IPS-18c (cell line): Measurements from ENCODE around the gene PREX1.

Experiments used
- H3K4me3 ChIP-seq: 2 replicates; pipeline ENCODE4 v1.7.0; 2013; ENCODE audit warnings: low read depth, mild to moderate bottlenecking, low read length, moderate library complexity; ENCODE audit not compliant: insufficient read depth
- H3K9me3 ChIP-seq: one replicate; pipeline ENCODE4 v1.6.1; 2013; ENCODE audit warnings: mild to moderate bottlenecking, low read length, moderate library complexity; ENCODE audit not compliant: control insufficient read depth, insufficient read depth

PREX1 gene

DNA sequence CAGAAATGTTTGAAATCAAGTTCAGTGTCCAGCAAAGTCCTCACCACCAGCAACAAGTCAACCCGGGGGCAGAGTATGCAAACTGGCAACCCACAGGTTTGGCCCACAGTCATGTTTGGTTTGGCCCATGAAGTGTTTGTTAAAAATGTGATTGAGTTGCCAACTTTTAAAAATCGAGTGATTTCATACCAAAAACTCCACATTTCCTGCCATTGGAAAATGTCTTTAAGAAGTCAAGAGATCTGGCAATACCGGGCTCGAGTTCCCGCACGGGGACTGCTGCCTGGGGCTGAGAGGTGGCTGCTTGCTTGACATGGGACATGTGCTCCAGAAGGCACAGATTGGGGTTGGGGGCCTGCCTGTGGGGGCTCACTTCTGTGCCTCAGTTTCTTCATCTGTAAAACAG, 36.1 kb downstream of the PREX1 start:
- H3K4me3 ChIP-seq = no peak overlapping the region
- peaks cover 2% of the 10 kb centered on the region for H3K9me3 ChIP-seq

DNA sequence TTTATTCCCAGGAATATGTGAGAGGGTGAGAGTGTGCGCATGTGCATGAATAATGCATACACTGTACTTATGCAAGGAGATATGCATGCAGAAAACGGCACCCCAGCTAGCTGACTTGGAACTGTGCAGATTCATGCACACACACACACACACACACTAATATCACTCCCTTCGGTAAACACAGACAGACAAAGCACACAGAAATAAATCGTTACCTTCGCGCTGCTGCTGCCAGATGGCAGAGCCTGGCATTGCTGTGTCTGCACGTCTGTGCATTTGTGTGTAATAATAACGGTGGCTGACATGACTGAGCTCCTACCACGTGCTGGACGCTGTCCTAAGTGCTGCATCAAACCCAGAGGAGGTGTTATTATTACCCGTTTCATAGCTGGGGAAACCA, 36.8 kb downstream of the PREX1 start:
- peaks cover under 1% of the 10 kb centered on the region for H3K9me3 ChIP-seq
- no peak overlapping the region for H3K4me3 ChIP-seq

DNA sequence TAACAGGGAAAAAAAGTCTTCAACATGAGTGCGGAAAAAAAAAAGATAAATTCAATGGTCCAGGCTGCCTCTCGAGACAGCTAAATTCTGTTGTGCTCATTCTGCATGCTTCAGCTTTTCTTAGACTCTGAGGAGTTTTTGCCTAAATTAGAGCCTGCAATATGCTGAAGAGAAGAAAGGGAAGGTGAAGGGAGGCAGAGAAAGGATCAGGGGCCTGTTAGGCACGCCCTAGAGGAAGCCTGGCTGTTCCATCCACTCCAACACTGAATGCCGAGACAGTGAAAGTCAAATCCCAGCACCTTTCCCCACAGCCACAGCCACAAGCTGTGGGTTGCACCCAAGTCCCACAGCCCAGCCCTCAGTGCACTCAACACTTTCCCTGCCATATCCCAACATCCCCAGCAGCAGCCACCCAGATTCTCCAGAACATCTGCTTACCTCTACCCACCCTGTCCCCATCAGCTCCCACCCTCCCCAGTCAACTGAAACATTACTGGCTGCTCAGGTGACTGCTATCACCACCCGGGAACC, 37.3 kb downstream of the PREX1 start:
- no peaks in the 10 kb centered on the region for H3K9me3 ChIP-seq
- no peak overlapping the region for H3K4me3 ChIP-seq

DNA sequence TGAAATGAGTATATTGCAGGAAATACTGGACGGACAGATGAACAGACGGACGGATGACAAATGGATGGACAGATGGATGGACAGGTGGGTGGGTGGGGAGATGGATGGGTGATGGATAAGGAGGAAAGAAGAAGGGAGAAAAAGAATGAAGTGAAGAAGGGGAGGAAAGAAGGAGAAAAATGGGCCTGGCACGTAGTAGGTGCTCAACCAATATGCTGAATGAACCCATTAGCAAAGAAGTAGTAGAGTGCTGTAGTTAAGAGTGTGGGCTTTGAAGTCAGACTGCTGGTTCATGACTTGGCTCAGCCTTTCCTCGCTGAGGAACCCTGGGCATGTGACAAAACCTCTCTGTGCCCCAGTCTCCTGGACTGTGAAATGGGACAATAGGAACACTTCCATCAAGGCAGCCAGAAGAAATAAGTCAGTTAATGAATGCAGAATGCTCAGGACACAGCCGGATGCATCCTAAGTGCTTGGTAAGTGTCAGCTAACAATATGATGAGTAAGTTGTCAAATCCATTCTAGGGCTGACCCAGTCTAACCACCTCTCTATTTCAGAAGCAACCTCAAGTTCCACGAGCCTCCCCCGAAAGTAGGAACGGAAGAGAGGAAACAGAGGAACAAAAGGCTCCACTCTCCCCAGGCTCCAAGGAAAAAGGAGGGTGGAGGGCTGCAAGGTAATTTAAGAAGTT, 37.9 kb downstream of the PREX1 start:
- no peak overlapping the region for H3K4me3 ChIP-seq
- no peaks in the 10 kb centered on the region for H3K9me3 ChIP-seq

DNA sequence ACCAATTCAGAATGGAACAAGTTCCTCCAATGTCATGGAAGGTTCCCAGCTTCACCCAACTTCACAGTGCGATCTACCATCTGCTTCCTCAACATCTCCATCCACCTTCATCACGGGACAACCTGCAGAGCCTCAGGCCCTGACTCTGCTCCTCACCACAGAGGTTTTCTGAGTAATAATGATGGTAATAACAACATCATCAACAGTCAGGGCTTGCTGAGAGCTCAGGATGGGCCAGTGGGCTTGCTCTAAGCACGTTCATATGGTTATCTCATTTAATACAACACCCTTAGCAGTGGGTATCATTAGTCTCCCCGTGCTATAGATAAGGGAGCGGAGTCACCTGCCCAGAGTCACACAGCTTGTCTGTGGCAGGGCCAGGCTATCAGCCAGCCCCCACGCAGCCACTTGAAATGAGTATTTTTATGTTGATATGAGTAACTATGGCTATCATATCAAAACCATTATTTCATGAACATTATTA, 38.6 kb downstream of the PREX1 start:
- Histone ChIP-seq H3K9me3 (no peaks in the 10 kb centered on the region), H3K4me3 (no peak overlapping the region)

DNA sequence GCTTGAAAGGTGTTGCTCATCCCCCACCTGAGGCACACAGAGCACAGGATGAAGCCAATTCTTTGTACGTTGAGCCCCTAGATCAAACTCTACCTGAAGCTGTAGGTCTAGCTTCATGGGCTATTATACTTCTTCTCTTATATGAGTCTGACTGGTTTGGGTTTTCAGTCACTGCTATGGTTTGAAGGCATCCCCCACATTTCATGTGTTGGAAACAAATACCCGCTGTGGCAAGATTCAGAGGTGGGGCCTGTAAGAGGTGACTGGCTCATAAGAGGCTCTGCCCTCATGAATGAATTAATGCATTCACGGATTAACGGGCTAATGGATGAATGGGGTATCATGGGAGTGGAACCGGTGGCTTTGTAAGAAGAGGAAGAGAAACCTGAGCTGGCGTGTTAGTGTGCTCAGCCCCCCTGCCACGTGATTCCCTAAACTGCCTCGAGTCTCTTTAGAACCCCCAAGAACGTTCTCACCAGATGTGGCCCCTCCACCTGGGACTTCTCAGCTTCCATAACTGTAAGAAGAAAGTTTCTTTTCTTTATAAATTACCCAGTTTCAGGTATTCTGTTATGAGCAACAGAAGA, 39.2 kb downstream of the PREX1 start:
- Histone ChIP-seq H3K9me3 (no peaks in the 10 kb centered on the region), H3K4me3 (no peak overlapping the region)

DNA sequence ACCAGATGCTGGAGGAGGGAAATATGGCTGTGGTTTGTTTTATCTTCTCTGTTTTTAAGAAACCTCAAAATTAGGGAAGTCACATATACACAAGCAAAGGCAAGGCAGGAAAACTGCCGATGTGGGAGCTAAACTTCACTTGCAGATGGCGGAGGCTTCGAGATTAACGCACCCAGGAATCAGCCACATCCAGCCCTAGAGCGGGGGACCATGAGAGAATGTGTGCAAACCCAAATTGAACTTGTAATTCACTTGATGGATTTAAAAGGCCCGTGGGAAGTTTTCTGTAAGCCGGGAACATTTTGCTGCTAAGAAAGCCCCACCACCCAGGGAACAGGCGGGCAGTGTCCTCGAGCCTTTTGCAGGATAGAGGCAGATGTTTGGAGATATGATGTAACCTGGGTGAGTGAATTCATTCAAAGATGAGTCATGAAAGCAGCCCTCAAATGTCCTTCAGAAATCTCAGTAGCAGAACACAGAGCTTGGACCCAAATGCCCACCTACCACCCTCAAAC, 39.9 kb downstream of the PREX1 start:
- H3K9me3 ChIP-seq = no peaks in the 10 kb centered on the region
- no peak overlapping the region for H3K4me3 ChIP-seq

DNA sequence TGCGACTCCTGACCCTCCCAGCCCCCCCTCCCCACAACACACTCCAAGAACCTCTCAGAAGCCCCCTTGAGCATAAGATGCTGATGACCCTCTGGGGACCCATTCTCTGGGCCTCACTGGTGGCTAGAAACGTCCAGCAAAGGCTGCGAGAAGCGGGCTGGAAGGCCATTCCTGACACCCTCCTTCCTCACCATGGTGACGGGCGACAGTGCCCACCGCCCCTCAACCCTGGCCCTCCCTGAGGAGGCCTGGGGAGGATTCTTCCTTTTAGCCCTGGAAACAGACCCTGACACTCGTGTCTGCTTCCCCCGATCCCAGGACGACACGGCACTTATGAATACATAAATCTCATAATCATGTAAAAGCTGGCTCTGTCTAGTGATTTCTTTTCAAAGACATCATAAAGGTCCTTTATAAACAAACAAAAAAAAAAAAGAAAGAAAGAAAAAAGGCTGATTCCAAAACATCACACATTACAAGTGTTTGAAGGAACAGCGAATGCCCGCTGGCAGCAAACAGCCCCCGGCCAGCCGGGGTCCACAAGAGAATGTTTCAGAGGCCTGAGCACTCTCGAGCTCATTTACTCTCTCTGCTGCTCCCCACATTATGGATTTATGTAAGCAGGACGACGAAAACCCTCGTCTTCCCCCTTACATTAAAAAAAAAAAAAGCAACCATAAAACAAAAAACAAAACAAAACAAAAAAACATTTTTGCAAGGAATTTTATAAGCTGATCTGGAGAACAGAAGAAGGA, 40.7 kb downstream of the PREX1 start:
- Histone ChIP-seq H3K4me3 (no peak overlapping the region), H3K9me3 (no peaks in the 10 kb centered on the region)

DNA sequence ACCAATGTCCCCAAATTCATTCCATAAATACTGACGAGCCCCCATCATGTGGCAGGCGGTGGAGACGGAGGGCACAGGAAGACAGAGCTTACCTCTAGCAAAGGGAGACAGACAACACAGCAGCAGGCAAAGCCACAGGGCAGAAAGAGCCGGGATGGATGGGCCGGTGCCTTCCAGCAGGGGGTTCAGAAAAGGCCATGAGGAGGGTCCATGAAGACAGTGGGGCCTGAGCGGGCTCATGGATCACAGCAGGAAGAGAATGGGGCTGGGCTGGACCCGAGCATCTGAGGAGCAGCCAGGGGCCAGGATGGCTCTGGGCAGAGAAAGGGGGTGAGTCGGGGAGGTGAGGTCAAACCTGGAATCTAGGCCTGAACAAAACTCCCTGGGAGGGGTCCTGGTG, 42.0 kb downstream of the PREX1 start:
- Histone ChIP-seq H3K9me3 (no peaks in the 10 kb centered on the region), H3K4me3 (no peak overlapping the region)

DNA sequence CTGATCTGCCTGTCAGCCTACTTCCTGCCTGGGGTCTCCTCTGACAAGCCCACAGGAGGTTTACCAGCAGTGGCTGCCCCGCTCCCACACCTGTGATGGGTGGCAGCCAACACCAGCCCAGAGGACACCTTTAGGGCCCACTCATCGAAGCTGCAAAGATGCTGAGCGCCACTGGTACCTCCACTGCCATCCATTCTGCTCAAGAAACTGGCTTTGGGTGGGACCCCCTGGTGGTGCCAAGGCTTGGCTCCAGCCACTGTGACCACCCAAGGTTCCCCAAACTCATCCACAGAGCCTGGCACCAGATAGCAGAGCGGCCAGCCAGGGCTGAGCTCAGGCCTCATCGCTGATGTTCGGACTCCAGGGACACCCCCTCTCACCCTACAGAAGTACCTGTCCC, 42.5 kb downstream of the PREX1 start:
- Histone ChIP-seq H3K9me3 (no peaks in the 10 kb centered on the region), H3K4me3 (no peak overlapping the region)

DNA sequence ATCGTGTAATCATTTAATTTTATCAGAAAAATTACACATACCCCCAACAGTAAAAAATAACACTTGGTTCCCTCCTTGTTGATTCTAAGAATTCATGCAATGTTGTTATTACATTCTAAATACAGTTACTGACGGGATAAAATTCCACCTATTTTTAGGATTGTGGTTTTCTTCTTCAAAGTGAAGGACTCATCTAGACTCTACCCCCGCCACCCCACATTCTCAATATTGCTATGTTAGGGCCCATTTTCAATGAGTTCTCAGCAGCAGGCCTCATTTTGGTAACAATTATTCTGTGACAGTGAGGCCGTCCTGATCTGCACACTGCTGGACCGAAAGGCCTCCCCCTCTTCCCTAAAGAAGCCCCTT, 43.5 kb downstream of the PREX1 start:
- H3K9me3 ChIP-seq = no peaks in the 10 kb centered on the region
- no peak overlapping the region for H3K4me3 ChIP-seq

DNA sequence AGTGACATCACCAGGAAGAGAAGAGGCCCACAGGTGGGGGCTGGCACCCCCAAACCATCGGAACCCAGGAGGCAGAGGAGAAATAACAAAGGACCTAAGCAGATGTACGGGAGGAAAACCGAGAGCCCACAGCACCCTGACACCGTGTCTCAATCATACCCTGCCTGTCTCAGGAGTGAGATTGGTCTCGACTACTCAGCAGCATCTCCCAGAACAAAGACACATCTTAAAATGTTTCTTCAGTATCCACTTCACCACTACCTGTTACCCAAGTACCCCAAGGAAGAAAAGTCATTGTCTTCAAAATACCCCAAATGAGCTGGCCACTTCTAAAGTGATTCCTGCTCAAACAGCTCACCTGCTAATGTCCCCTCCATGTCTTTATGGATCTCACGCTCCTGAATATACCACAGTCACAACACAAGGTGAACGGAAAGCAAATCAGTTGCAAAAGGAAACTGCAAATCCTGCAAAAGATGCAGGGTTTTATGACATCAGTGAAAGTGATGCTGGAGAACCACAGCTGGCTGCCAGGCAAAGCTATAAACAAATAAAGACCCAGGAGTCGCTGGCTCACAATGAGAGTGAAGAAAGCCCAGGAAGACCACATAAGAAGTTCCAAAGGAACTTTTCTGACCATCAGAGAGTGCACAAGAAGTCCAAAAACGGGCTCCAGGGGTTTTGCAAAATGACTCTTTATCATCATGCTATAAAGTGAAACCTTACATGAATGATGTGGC, 44.1 kb downstream of the PREX1 start:
- Histone ChIP-seq H3K4me3 (no peak overlapping the region), H3K9me3 (no peaks in the 10 kb centered on the region)

DNA sequence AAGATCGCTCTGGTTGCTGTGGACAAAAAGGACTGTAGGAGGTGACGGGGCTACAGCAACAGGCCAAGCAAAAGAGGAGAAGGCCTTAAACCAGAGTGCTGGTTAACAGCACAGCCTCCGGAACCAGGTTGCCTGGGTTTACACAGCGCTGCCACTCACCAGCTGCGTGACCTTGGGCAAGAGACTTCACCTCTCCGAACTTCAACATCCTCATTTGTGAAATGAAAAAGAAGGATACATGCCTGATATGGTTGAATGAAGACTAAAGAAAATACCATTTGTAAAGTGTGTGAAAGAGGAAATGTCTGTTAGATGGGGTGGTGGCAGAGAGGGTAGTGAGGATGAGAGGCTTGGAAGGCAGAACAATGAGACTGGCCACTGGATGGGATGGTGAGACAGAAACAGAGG, 44.9 kb downstream of the PREX1 start:
- peaks cover under 1% of the 10 kb centered on the region for H3K9me3 ChIP-seq
- no peak overlapping the region for H3K4me3 ChIP-seq

DNA sequence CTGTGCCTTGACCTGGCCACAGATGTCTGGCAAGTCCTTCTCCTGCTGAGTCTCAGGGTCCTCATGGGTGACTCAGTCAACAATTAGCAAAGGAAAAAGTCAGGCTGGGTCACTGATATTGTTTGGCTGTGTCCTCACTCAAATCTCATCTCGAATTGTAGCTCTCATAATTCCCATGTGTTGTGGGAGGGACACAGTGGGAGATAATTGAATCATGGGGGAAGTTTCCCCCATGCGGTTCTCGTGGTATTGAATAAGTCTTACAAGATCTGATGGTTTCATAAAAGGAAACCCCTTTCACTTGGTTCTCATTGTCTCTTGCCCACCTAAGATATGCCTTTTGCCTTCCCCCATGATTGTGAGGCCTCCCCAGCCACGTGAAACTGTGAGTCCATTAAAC, 45.7 kb downstream of the PREX1 start:
- no peak overlapping the region for H3K4me3 ChIP-seq

DNA sequence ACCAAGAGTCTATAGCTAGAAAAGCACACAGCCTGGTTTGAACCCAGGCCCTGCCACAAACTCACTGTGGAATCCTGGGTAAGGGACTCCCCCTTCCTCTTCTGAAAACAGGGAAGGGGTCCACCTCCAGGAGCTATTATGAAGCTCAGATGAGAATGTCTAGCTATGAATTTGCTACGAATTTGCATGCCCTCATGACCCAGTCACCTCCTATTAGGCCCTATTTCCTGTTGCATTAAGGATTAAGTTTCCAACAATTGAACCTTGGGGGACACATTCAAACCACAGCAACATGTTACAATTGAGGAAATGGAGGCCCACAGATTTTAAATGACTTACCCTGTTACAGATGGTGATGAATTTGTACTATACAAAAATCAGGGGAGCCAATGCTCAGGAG, 46.2 kb downstream of the PREX1 start:
- H3K4me3 ChIP-seq = no peak overlapping the region
- peaks cover 4% of the 10 kb centered on the region for H3K9me3 ChIP-seq

More for the DNA sequence above, 45.7 kb downstream of the PREX1 start:
- H3K9me3 ChIP-seq = peaks cover 4% of the 10 kb centered on the region

DNA sequence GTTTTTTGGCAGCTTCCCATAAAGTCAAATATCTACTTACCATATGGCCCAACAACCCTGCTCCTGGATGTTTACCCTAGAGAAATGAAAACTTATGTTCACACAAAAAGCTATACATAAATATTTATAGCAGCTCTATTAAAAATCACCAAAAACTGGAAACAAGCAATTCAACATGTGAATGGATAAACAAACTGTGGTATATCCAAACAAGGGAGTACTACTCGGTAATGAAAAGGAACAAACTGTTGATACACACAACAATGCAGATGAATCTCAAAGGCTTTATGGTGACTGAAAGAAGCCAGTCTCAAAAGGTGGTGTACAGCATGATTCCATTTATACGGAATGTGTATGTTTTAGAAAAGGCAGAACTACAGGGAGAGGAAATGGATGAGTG, 48.4 kb downstream of the PREX1 start:
- Histone ChIP-seq H3K4me3 (no peak overlapping the region), H3K9me3 (peaks cover 8% of the 10 kb centered on the region)

DNA sequence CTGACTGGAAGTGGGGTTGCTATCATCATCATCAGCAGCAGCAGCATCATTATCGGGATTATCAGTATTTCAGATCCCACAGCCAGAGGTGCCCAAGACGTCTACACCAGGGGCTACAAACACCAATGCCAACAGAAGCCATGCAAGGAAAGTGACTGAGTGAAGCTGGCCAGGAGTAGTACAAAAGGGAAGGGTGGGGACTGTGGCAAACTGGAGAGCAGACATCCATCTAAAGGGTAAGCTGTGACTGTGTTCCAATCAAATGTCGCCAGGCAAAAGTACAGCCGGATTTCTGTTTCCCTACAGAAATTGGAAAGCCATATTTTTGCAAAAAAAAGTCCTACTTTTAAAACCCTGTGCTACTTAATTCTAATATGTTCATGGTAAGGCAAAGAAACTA, 50.0 kb downstream of the PREX1 start:
- H3K9me3 ChIP-seq = peaks cover 8% of the 10 kb centered on the region

More for the DNA sequence above, 50.0 kb downstream of the PREX1 start:
- no peak overlapping the region for H3K4me3 ChIP-seq
